Activated naive CD4-positive, alpha-beta T cell treated with anti-CD3 and anti-CD28 coated beads, Interleukin-2, amount 10 ng/mL, durations not matched to agents 7 days and 5 days (primary cell): ENCODE results near the gene ZFP62.
"Not testable (repeated sequence)": the region's sequence is repeated elsewhere in the genome, so short reads cannot be mapped to it uniquely, and the experiment has no call there.

Experiments
- CTCF ChIA-PET: fragments of 350-600 bp; sonication (Branson Sonifier 250); formaldehyde crosslinking; loops from one replicate; lab custom pipeline; 2021; ENCODE audit warnings: antibody characterized with exemption; lab: Charles Lee
- DNase-seq: peaks from one replicate; pipeline ENCODE4 v3.0.0-alpha.2; 2020
- H3K27ac Mint-ChIP-seq: one replicate; pipeline ENCODE4 v1.8.0; 2021; ENCODE audit warnings: mild to moderate bottlenecking, moderate library complexity, mixed read lengths
- H3K27me3 Mint-ChIP-seq: one replicate; pipeline ENCODE4 v1.8.0; 2021; ENCODE audit warnings: mild to moderate bottlenecking, mixed read lengths
- H3K36me3 Mint-ChIP-seq: one replicate; pipeline ENCODE4 v1.8.0; 2021; ENCODE audit warnings: mixed read lengths
- H3K4me1 Mint-ChIP-seq: one replicate; pipeline ENCODE4 v1.8.0; 2021; ENCODE audit warnings: mixed read lengths
- H3K4me3 Mint-ChIP-seq: one replicate; pipeline ENCODE4 v1.8.0; 2021; ENCODE audit warnings: mild to moderate bottlenecking, moderate library complexity, mixed read lengths
- H3K9me3 Mint-ChIP-seq: one replicate; pipeline ENCODE4 v1.8.0; 2021; ENCODE audit warnings: mixed read lengths

The ZFP62 gene

DNA sequence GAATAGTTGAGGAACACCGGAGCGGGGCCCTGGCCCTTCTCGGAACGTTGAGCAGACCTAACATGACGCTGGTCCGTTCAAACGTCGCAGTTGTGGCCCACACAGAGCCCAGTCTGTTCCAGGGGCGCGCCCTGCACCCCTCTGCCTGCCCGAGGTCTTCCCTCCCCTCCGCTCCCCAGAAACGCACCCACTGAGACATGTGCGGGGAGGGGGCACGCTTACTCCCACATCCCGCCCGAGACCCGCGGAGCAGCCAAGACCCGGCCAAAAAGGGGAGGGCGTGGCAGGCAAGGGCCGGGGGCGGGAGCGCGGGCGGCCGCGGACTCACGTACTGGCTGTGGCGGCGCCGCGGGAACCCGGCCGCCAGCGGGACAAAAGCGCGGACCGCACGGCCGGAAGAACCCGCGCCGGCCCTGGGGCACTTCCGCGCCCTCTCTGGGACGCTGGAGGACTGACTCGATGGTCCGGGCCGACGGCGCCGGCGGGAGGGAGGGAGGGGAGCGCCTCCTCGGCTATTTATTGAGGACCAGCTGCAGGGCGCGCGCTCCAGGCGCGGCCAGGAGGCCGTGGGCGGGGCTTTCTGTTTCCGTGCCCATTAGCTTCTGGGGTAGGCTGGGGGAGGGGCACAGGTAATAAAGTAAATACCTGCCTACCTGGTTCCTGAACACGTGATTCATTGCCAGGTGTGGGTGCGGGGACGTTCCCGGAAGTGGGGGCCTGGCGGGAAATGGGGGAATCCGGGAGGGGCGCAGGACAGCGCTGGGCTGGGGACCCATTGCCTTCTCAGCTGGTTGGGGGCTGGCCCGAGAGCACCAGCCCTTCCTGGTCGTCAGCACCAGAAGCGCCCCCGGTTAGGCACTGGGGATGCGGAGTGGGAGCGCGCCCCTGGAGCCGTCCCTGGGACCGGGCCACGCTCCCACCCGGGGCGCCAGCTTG, at the start of gene ZFP62:
ZFP62 (minus strand) TSS at position 390 of the 936 bp plus-strand sequence; CDS start at position 333, 57 bp downstream.
- peak; percentile 89 for DNase-seq
- CTCF ChIA-PET, result interaction anchor here (0.9 to 1.2 kb wide), 3 partner anchors 62 to 298 kb away, joined by 3 to 4 read pairs (median 3); no protein-coding TSS in a partner anchor
- Mint-ChIP-seq H3K4me1 (peaks cover 20% of the 10 kb centered on the region), H3K36me3 (peaks cover 18% of the 10 kb centered on the region), H3K27me3 (peaks cover 3% of the 10 kb centered on the region), H3K4me3 (peak within 1 kb of the TSS; percentile 79), H3K27ac (peak within 1 kb of the TSS; percentile 97), H3K9me3 (no peaks in the 10 kb centered on the region)

DNA sequence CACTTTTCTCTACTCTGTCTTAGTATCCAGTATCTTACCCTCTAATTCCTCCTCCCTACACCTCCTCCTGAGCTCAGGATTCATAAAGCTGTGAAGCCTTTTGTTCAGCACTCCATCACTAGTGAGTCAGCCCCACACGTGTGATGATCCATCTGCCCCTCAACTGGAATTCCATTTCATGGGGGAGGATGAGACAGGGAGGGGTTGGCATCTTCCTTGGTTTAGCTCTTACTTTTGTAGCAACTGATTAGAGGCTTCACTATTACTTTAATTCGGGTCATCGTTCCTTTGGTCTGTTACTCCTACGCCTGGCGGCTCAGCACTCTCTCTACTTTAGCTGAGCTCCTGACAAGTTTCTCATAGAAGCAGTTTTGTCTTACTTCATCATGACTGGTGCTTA, 49.7 kb upstream of the ZFP62 start:
- H3K27ac Mint-ChIP-seq, result no peak overlapping the region
- H3K4me1 Mint-ChIP-seq, result no peaks in the 10 kb centered on the region
- peaks cover 7% of the 10 kb centered on the region for H3K27me3 Mint-ChIP-seq
- no peaks in the 10 kb centered on the region for H3K36me3 Mint-ChIP-seq
- no peak overlapping the region for H3K4me3 Mint-ChIP-seq
- no peak for DNase-seq
- no peaks in the 10 kb centered on the region for H3K9me3 Mint-ChIP-seq
- CTCF ChIA-PET, result interaction anchor here (0.8 kb wide), 1 partner anchor 10 kb away, joined by 3 read pairs; no protein-coding TSS in a partner anchor

- H3K9me3 Mint-ChIP-seq, result no peaks in the 10 kb centered on the region
- H3K36me3 Mint-ChIP-seq, result no peaks in the 10 kb centered on the region
- H3K27me3 Mint-ChIP-seq, result peaks cover 7% of the 10 kb centered on the region
- no peak for DNase-seq
- no peak overlapping the region for H3K4me3 Mint-ChIP-seq
- CTCF ChIA-PET, result interaction anchor here (0.8 kb wide), 1 partner anchor 9 kb away, joined by 3 read pairs; no protein-coding TSS in a partner anchor
- no peaks in the 10 kb centered on the region for H3K4me1 Mint-ChIP-seq
- no peak overlapping the region for H3K27ac Mint-ChIP-seq
Observed at GRCh38 chr5:180910182-180910581, 49.1 kb upstream of the ZFP62 start.

- Mint-ChIP-seq H3K4me3 (no peak overlapping the region), H3K27me3 (peaks cover 7% of the 10 kb centered on the region), H3K9me3 (no peaks in the 10 kb centered on the region), H3K4me1 (no peaks in the 10 kb centered on the region), H3K36me3 (no peaks in the 10 kb centered on the region), H3K27ac (no peak overlapping the region)
- CTCF ChIA-PET, result interaction anchor here (0.8 kb wide), 1 partner anchor 9 kb away, joined by 3 read pairs; no protein-coding TSS in a partner anchor
- DNase-seq, result no peak
Observed at GRCh38 chr5:180909782-180910181, 48.7 kb upstream of the ZFP62 start.

DNA sequence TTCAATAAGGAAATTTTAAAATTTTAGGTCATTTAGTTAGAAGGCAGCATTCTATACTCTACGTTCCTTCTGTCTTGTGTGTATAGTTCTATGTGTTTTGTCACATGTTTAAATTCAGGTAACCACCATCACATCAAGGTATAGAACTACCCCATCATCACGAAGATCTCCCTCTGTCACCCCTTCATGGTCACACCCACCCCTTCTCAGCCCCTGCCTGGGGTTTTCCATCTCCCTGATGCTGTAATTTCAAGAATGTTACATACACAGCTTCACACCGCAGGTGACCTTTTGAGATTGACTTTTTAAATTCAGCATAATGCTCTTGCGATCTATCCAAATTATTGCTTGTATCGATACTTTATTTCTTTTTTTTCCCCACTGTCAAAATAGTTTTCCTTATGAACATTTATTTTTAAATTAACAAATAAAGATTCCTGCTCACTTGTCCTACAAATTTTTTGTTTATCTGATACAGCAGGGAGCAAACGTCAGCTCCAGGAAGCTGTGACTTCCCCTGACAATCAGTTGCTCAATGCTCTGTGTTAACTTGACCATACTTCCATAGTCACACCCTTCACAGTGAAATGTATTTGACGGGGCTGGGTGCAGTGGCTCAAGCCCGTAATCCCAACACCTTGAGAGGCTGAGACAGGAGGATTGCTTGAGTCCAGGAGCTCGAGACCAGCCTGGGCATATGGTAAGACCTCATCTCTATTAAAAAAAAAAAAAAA, 48.1 kb upstream of the ZFP62 start:
- no peaks in the 10 kb centered on the region for H3K36me3 Mint-ChIP-seq
- no peaks in the 10 kb centered on the region for H3K9me3 Mint-ChIP-seq
- no peak overlapping the region for H3K4me3 Mint-ChIP-seq
- DNase-seq, result no peak
- CTCF ChIA-PET, result no interaction called here
- H3K27ac Mint-ChIP-seq, result no peak overlapping the region
- H3K4me1 Mint-ChIP-seq, result no peaks in the 10 kb centered on the region
- peaks cover 7% of the 10 kb centered on the region for H3K27me3 Mint-ChIP-seq

DNA sequence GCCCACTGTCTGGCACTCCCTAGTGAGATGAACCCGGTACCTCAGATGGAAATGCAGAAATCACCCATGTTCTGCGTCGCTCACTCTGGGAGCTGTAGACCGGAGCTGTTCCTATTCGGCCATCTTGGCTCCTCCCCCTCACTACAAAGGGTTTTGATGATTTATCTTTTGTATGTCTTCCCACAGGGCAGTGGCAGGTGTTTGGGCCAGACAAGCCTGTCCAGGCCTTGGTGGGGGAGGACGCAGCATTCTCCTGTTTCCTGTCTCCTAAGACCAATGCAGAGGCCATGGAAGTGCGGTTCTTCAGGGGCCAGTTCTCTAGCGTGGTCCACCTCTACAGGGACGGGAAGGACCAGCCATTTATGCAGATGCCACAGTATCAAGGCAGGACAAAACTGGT, 47.3 kb upstream of the ZFP62 start:
- Mint-ChIP-seq H3K4me3 (no peak overlapping the region), H3K27me3 (peaks cover 7% of the 10 kb centered on the region), H3K36me3 (no peaks in the 10 kb centered on the region), H3K9me3 (no peaks in the 10 kb centered on the region), H3K4me1 (no peaks in the 10 kb centered on the region), H3K27ac (no peak overlapping the region)
- DNase-seq, result no peak
- CTCF ChIA-PET, result no interaction called here

- no peaks in the 10 kb centered on the region for H3K36me3 Mint-ChIP-seq
- no peak for DNase-seq
- H3K9me3 Mint-ChIP-seq, result no peaks in the 10 kb centered on the region
- CTCF ChIA-PET, result interaction anchor here (0.7 kb wide), 1 partner anchor 9 kb away, joined by 3 read pairs; no protein-coding TSS in a partner anchor
- no peak overlapping the region for H3K4me3 Mint-ChIP-seq
- H3K4me1 Mint-ChIP-seq, result no peaks in the 10 kb centered on the region
- H3K27me3 Mint-ChIP-seq, result no peaks in the 10 kb centered on the region
- no peak overlapping the region for H3K27ac Mint-ChIP-seq
Observed at GRCh38 chr5:180901319-180902009, 40.4 kb upstream of the ZFP62 start.

DNA sequence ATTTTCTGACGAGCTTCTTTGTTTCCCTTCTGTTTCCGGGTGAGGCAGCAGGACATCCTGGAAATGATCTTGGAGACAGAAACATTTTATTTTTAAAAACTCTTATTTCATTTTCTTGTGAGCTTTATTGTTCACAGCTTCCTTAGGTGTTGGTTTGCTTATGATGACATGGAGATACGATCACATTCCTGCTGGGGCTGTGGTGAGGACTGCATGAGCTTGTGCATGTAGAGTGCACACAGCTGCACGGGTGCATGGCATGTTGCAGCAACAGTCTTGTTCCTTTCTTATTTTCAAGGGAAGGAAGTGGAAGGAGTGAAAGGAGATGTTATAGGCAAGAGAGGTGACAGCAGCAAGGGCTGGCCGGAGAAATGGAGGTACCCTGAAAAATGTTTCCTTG, 39.1 kb upstream of the ZFP62 start:
- no peaks in the 10 kb centered on the region for H3K9me3 Mint-ChIP-seq
- no peaks in the 10 kb centered on the region for H3K36me3 Mint-ChIP-seq
- H3K4me3 Mint-ChIP-seq, result no peak overlapping the region
- no peak for DNase-seq
- no peaks in the 10 kb centered on the region for H3K4me1 Mint-ChIP-seq
- no peak overlapping the region for H3K27ac Mint-ChIP-seq
- CTCF ChIA-PET, result no interaction called here
- no peaks in the 10 kb centered on the region for H3K27me3 Mint-ChIP-seq

DNA sequence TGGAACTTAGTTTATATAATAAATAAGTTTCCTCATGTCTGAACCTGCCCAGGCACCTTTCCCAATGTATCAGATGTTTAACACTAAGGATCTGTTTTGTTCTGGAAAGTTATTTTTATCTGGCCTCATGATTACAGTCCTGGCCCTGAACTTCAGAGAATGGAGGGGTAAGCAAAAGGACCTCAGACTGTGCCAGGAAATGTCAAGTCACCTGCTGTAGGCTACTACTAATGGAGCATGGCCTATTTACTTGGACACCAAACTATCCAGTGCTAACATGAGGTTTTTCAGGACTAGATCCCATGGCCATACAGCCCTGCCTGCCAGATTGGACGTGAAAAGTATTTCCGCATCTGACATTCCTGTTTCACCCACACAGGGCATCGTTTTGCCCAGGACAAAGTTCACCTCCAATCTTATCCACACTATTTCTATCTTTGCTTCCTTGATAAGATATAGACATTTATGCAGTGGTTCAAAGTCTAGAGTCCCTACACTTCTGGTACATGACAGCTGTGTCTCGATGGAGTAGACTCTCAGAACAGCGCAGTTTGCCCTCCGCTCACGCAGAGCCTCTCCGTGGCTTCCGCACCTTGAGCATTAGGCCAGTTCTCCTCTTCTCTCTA, 37.7 kb upstream of the ZFP62 start, which contains the start of gene BTNL8:
BTNL8 (plus strand) TSS at position 539 of the 626 bp plus-strand sequence. CDS start 152 bp downstream, outside the sequence.
- no peaks in the 10 kb centered on the region for H3K4me1 Mint-ChIP-seq
- no peaks in the 10 kb centered on the region for H3K36me3 Mint-ChIP-seq
- peaks cover 3% of the 10 kb centered on the region for H3K9me3 Mint-ChIP-seq
- no peak for DNase-seq
- no peaks in the 10 kb centered on the region for H3K27me3 Mint-ChIP-seq
- CTCF ChIA-PET, result no interaction called here
- H3K4me3 Mint-ChIP-seq, result no peak within 1 kb of the TSS
- H3K27ac Mint-ChIP-seq, result no peak within 1 kb of the TSS

DNA sequence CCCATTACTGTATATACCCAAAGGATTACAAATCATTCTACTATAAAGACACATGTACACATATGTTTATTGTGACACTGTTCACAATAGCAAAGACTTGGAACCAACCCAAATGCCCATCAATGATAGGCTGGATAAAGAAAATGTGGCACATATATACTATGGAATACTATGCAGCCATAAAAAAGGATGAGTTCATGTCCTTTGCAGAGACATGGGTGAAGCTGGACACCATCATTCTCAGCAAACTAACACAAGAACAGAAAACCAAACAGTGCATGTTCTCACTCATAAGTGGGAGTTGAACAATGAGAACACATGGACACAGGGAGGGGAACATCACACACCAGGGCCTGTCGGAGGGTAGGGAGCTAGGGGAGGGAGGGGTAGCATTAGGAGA, 34.3 kb upstream of the ZFP62 start:
- H3K36me3 Mint-ChIP-seq, H3K4me3 Mint-ChIP-seq, CTCF ChIA-PET, H3K27ac Mint-ChIP-seq, H3K9me3 Mint-ChIP-seq, H3K4me1 Mint-ChIP-seq, DNase-seq: not testable (repeated sequence)
- peaks cover 11% of the 10 kb centered on the region for H3K27me3 Mint-ChIP-seq

DNA sequence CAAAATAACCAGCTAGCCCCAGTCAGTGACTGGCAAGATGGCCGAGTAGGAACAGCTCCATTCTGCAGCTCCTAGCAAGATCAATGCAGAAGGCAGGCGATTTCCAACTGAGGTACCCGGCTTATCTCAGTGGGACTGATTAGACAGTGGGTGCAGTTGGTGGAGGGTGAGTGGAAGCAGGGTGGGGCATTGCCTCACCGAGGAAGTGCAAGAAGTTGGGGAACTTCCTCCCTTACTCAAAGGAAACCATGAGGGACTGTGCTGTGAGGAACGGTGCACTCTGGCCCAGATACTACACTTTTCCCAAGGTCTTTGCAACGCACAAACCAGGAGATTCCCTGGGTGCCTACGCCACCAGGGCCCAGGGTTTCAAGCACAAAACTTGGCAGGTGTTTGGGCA, 28.3 kb upstream of the ZFP62 start:
- Mint-ChIP-seq H3K4me1 (no peaks in the 10 kb centered on the region), H3K36me3 (no peaks in the 10 kb centered on the region)

GRCh38 chr5:180885845-180886529, 24.9 kb upstream of the ZFP62 start:
- H3K4me3 Mint-ChIP-seq, H3K36me3 Mint-ChIP-seq, H3K9me3 Mint-ChIP-seq, H3K27ac Mint-ChIP-seq, CTCF ChIA-PET, DNase-seq, H3K4me1 Mint-ChIP-seq: not testable (repeated sequence)
- peaks cover 17% of the 10 kb centered on the region for H3K27me3 Mint-ChIP-seq

More for the DNA sequence above, 28.3 kb upstream of the ZFP62 start:
- no peak overlapping the region for H3K4me3 Mint-ChIP-seq
- CTCF ChIA-PET, result no interaction called here
- DNase-seq, result no peak
- no peaks in the 10 kb centered on the region for H3K9me3 Mint-ChIP-seq
- no peak overlapping the region for H3K27ac Mint-ChIP-seq
- peaks cover 25% of the 10 kb centered on the region for H3K27me3 Mint-ChIP-seq

- DNase-seq, result no peak
Observed at GRCh38 chr5:180875860-180876426, 14.9 kb upstream of the ZFP62 start.

More at GRCh38 chr5:180875860-180876426, 14.9 kb upstream of the ZFP62 start:
- CTCF ChIA-PET, result no interaction called here
- peaks cover 5% of the 10 kb centered on the region for H3K27me3 Mint-ChIP-seq
- H3K4me1 Mint-ChIP-seq, result peaks cover 10% of the 10 kb centered on the region
- H3K36me3 Mint-ChIP-seq, result no peaks in the 10 kb centered on the region
- H3K4me3 Mint-ChIP-seq, result no peak overlapping the region
- no peaks in the 10 kb centered on the region for H3K9me3 Mint-ChIP-seq
- H3K27ac Mint-ChIP-seq, result no peak overlapping the region
